NCI-H82 treated with DMSO at 0.1 percent for 48 hours (cell line): ENCODE results near the gene PPP2R2C.

ENCODE experiments used
- DNase-seq: peaks from one replicate; lab custom pipeline; 2025; ENCODE audit not compliant: unreplicated experiment; lab: John Stamatoyannopoulos, UW

The PPP2R2C gene

DNA sequence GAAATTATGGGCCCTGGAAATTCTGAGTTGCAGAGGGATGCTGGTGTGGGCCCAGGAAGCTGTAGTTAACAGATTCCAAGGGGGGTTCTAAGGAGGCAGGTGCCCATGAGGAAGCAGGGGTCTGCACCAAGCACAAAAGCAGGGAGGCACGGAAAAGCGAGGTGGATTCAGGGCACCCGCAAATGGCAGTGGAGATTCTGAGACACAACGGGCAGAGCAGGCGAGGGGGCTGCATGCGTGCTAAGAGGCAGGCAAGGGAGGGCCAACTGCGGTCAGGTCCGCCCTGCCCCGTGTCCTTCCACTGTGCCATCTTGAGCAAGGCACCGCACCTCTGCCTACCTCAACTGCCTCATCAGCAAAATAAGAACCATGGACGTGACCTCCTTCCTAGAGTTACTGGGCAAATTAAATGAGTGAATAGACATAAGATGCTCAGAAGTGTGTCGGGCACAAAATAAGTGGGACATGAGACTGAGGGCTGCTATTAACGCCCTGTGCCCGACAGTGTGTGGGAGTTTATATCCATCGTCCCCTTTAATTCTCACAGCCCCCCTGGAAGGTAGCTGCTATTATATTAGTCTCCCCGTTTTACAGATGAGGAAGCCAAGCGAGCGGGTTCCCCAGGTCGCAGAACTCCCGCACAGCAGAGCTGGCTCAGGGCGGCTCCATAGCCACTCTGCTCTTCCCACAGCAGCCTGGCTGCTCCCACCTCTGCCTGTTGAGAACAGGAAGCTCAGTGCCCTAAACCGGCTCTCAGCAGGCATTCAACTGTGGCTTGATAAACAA lies 67.6 kb downstream of the PPP2R2C start:
- DNase-seq: no peak

- DNase-seq: no peak
These were observed 69.1 kb downstream of the PPP2R2C start for GRCh38 chr4:6403400-6403685.

DNA sequence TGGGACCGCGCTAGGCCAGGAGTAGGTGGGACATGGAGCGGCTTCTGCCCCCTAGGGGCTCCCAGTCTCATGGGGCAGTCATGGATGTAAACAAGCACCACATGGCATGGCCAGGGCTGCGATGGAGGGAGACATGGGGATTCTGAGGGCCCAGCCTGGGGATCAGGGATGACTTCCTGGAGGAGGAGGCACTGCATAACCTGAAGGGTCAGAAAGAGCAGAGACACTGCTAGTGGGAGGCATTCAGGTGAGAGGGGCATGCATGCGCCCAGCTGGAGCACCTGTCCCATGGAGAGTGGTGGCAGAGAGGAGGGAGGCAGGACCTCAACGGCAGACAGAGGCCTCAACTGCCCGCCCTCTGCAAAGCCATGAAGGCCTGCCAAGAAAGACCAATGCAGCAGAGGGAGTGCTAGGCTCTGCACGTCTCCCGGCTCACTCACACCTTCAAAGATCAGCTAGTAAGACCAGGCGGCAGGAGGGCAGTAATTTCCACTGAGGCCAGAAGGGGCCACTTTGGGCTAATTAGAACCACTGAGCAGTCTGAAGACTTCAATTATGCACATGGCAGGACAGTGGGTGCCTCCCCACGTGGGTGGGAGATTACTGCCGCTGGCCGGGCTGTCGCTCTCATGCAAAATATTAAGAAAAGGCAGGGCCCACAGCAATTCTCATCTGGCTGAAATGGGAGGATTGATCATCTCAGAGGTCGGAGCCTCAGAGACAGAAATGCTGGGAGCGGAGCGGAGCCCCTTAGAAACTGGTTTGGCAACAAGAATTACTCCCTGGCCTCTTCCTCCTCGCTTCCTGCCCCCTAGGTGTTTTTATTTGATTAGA lies 69.6 kb downstream of the PPP2R2C start:
- DNase-seq: no peak

GRCh38 chr4:6401797-6402196 lies 70.6 kb downstream of the PPP2R2C start:
- no peak for DNase-seq

DNA sequence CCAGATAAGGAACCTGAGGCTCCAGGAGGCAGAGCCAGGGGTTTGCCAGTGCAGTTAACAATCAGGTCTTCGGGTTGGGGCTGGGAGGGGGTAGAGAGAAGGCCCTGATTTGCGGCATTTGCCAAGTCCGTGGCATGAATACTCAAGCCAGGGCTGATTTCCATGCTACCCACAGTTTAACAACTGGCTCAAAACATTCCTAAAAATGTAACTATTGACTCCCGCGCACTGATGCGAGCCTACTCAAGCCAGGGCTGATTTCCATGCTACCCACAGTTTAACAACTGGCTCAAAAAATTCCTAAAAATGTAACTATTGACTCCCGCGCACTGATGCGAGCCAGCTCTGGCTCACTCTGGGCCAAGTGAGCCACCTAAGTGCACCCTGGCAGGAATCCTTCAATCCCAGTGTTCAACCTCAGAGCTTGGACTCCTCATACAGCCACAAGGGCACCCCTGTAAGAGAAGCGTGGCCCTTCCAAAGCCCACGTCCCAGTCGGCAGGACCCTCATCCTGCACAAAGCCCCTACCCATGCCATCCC lies 75.6 kb downstream of the PPP2R2C start:
- DNase-seq: no peak

DNA sequence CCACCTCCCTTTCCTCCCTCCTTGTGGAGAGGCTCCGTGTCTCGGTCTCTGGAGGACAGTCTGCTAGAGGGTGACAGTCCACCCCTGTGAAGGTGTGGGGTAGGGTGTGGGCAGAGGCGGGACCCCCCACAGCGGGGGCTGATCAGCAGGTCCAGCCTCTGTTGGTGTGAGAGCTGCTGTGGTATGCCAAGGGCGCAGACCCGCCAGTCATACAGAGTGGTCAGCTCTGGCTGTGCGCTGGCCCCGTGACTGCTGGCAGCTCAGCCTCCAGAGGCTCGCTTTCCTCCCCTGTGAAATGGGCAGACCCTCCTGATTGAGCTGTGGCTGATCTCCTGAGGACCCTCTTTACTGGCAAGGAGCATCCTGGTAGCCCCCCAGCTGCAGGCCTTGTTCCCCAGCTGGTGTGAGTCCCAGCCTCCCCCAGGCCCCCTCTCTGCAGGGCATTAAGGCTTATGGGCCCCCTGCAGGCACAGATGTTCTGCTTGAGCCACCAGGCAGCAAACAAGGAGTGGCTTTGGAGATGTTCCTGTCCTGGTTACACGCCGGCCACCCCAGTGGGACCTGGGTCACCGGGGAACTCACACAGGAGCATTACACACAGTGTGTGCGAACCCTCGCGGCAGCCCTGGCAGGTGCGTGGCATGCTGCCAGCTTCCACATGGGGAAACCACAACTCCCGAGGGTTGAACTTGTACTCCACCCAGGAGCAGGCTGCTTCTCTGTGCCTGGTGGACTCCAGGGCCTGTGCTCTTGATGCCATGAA lies 76.8 kb downstream of the PPP2R2C start:
- no peak for DNase-seq

DNA sequence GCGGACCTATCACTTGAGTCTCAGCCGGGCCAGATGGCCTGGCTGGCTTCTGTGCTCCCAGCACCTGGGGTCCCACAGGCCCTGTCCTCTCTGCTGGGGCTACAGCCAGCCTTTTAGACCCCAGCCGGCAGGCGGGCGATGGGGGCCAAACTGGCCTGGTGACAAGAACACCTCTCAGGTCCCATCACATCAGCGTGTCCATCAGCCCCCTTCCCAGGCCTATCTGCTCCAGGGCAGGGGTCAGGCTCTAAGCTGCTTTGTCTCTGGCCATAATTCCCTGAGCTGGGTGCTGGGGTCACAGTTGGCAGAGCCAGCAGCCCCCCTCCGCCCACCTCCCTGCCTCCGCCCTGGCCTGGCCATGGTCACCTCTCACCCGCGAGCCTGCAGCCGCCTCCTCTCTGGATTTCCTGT lies 77.7 kb downstream of the PPP2R2C start:
- no peak for DNase-seq

DNA sequence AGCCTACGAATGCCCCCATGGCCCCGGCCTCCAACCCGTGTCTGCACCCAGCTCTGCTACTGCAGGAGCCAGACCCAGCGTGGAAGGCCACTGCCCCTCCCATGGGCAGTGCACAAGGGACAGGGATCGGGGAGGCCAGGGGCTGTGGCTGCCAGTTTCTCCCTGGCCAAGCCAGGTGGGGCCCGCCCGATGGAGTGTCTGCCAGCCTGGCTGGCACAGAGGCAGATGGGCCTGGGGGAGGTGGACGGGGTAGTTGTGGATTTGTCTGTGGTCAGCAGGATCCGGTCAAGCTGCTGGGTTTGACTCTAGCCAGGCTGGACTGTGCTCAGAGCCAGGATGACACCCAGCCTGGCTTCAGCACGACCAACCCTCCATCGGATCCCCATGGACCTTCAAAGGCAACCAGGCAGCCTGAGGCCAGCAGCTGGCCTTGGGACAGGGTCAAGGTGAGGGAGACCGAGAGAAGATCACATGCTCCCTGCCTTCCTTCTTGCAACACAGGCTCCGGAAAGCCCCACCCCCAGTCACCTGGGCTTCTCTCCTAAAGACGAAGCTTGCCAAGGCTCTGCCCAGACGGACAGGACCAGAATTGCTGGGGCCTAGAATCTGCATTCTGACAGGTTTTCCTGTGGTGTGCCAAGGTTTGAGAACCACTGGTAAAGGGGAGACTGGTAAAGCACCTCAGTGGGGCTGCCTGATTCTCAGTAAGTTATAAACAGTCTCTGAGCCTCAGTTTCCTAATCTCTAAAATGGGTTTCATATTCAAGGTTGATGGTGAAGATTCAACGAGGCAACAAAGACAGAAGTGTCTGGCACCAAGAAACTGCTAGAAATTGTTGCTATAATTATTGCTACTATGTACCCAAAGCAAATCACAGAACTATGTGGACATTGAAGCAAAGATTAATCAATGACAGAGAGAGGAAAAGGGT lies 78.6 kb downstream of the PPP2R2C start:
- no peak for DNase-seq

GRCh38 chr4:6393066-6393465 lies 79.3 kb downstream of the PPP2R2C start:
- DNase-seq: no peak

DNA sequence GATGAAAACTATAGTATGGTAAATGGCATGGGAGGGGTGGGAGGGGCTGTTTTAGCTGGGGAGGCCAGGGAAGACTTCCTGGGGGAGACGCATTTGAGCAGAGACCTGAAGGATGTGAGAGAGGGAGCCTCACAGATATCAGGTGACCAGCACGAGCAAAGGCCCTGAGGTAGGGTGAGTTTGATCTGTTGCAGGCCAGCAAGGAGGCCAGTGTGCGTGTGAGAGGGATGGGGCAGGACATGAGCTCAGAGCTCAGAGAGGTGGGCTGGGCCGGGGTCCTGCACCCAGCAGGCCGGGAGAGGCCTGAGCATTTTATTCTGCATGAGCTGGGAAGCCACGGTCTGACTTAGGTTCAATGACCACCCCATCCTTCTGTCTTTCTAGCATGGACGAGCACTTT lies 80.0 kb downstream of the PPP2R2C start:
- DNase-seq: no peak

DNA sequence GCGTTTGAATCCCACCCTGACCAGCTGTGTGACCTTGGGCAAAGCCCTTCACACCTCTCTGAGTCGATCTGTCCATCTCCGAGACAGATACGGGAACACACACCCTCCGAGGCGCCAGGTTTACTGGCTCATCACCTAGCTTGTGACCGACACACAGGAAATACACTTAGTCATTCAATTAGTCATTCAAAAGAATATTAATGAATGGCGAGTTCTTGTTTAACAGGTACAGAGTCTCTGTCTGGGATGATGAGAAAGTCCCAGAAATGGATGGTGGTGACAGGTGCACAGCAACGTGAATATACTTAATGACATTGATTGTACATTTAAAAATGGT lies 80.6 kb downstream of the PPP2R2C start:
- no peak for DNase-seq

DNA sequence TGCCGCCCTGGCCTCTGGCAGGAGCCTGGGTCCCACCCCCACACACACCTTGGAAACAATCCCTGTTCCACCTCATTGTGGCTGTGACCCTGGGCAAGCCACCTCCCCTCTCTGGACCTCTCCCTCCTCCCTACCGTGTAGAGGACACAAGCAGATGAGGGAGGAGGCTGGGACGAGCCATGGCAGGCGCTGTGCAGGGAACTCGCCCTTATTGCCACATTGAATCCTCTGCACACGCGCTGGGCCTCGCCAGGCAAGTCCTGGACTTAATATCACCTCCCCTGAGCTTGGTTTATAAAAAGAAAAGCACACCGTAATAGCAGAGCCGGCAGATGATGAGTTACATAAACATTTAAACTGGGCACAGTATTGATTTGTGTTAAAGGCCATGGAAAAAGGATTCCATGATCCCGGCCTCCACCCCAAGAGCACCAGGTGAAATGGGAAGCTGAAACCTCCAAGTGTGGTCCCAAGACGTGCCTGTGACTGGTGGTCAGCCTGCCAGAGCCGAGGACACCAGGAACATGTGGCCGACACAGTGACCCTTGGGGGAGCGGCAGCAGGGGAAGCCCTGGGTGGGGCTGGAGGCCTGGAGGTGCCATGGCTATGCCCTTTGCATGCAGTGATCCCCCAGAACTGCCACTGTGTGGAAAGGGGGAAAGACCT lies 81.1 kb downstream of the PPP2R2C start:
- no peak for DNase-seq

- DNase-seq: no peak
These were observed 82.1 kb downstream of the PPP2R2C start for GRCh38 chr4:6390356-6390755.

DNA sequence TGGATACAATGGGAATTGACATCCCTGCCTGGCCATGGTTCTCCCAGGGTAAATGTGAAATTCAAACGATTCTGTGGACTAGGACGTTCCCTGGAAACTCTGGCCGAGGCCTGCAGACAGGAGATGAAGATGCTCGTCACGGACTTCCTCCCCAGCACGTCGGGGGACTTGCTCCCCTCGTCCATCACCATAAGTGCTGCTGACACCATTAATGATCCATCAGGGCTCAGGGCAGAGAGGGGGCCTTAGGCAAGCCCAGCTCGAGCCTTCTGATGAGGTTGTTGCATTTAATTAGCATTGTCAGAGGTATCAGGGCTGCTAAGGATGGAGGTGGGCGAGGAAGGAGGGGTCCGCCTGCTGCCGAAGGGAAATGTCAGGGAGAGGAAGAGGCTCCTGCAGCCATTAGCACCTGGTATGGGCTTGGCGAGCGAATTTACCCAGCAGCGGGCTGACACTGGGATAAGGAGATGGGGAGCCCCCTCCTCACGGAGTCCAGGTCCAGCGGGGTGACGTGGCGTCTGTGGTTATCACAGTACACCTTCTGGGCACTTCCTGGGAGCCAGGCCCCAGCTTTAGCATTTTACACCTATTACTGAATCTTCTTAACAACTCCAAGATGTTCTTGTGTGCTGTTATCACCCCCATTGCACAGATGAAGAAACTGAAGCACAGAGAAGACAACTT lies 83.1 kb downstream of the PPP2R2C start:
- DNase-seq: no peak

GRCh38 chr4:6388713-6389112 lies 83.7 kb downstream of the PPP2R2C start:
- no peak for DNase-seq

DNA sequence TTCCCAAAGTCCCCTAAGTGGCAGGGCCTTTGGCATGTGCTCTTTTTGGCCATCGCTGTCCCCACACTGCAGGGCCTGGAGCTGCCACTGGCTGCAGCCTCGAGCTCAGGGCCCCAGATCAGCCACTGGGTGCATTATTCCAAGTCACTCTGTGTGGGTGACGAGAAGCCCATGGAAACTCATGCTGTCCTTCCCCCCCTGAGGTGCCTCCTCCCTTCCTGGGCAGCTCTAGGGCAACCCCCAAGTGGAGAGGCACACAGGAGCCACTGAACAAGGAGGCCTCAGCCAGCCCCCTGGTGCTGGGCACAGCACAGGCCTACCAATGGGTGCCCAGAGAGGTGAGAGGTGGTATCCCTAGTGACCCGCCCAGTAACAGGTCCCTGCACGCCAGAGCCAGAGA lies 84.5 kb downstream of the PPP2R2C start:
- DNase-seq: no peak

DNA sequence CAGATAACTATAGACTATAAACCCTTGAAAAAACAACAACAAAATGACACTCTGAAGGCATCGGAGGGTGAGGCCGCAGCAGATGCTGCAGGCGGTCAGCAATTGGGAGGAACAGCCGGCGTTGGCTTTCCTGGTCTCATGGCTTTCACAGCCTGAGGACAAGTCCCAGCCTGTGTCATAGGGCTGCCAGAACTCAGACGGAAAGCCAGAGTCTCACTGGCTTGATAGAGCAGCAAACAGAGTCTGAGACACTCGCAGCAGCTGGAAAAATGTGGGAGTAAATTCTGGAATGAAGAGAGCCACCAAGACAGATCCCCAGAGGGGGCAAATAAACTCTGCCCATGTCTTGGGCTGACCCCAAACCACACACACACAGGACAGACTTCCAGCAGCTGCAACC lies 86.3 kb downstream of the PPP2R2C start:
- no peak for DNase-seq

GRCh38 chr4:6385288-6385687 lies 87.1 kb downstream of the PPP2R2C start:
- no peak for DNase-seq

- DNase-seq: no peak
These were observed 87.9 kb downstream of the PPP2R2C start for GRCh38 chr4:6384541-6384940.

- DNase-seq: no peak
These were observed 88.5 kb downstream of the PPP2R2C start for GRCh38 chr4:6383929-6384328.
